Caco-2 (cell line): ENCODE data around the gene COL4A3. TPM values are rescaled to one million over a fixed set of nuclear protein-coding genes. Genes with fewer than 3 reads are reported as not detected.

Experiments
- BruUV-seq: library from RNA; stranded (reverse); fragments of 400-500 nt; replicated peaks from 2 replicates; lab custom pipeline; 2021; lab: Mats Ljungman, UMichigan
- CTCF ChIA-PET: fragments of 300-600 bp; sonication (Branson Sonifier 250); formaldehyde crosslinking; loops from one replicate; lab custom pipeline; 2022; ENCODE audit warnings: antibody characterized with exemption; lab: Charles Lee
- POLR2A ChIA-PET: fragments of 300-600 bp; sonication (Branson Sonifier 250); formaldehyde crosslinking; loops from one replicate; lab custom pipeline; 2022; ENCODE audit warnings: antibody characterized with exemption; lab: Charles Lee
- DNase-seq, 2 experiments: peaks; one replicate each; pipeline versions ENCODE4 v3.0.0 to v3.0.0-alpha.2; 2020 to 2022
- H3K27me3 ChIP-seq: replicated peaks from 2 replicates; pipeline ENCODE4 v1.6.0; 2011; ENCODE audit warnings: low read length; ENCODE audit not compliant: control insufficient read depth, insufficient read depth
- H3K36me3 ChIP-seq: 2 replicates; pipeline ENCODE4 v1.5.1; 2011; ENCODE audit warnings: low read length; ENCODE audit not compliant: control insufficient read depth, insufficient read depth
- H3K4me1 ChIP-seq: fragments of 250-450 bp; sonication (Bioruptor Pico); 2 replicates; pipeline ENCODE4 v1.5.1; 2020; ENCODE audit warnings: mild to moderate bottlenecking
- H3K4me3 ChIP-seq: 2 replicates; pipeline ENCODE4 v1.5.1; 2011; ENCODE audit warnings: low read depth, mild to moderate bottlenecking, control low read depth, low read length
- H3K9me3 ChIP-seq: fragments of 250-450 bp; sonication (Bioruptor Pico); 2 replicates; pipeline ENCODE4 v1.5.1; 2020; ENCODE audit warnings: mild to moderate bottlenecking, moderate library complexity
- H3K27ac Mint-ChIP-seq: one replicate; pipeline ENCODE4 v1.8.0; 2022; ENCODE audit warnings: mixed read lengths; ENCODE audit not compliant: unreplicated experiment
- H3K27me3 Mint-ChIP-seq: one replicate; pipeline ENCODE4 v1.8.0; 2022; ENCODE audit warnings: mixed read lengths; ENCODE audit not compliant: insufficient read depth, unreplicated experiment
- H3K36me3 Mint-ChIP-seq: one replicate; pipeline ENCODE4 v1.8.0; 2022; ENCODE audit warnings: mild to moderate bottlenecking, mixed read lengths; ENCODE audit not compliant: insufficient read depth, unreplicated experiment
- H3K4me1 Mint-ChIP-seq: one replicate; pipeline ENCODE4 v1.8.0; 2022; ENCODE audit warnings: low read depth, mixed read lengths; ENCODE audit not compliant: unreplicated experiment
- H3K4me3 Mint-ChIP-seq: one replicate; pipeline ENCODE4 v1.8.0; 2022; ENCODE audit warnings: mild to moderate bottlenecking, moderate library complexity, mixed read lengths; ENCODE audit not compliant: unreplicated experiment
- H3K9me3 Mint-ChIP-seq: one replicate; pipeline ENCODE4 v1.8.0; 2022; ENCODE audit warnings: mixed read lengths; ENCODE audit not compliant: unreplicated experiment
- intact Hi-C: fragments of 100-400 bp; cut with micrococcal nuclease; formaldehyde crosslinking; loops from one replicate; pipeline ENCODE4 v1.10.0; 2022; ENCODE audit not compliant: unreplicated experiment
- total RNA-seq: library from RNA; stranded (reverse); gene quantifications from 2 replicates; pipeline ENCODE4 v1.2.3, GENCODE V29; 2022
- TF ChIP-seq, protein P1 (sequence below), 2 experiments: fragments of 200-600 bp in 1 of 2; IDR thresholded peaks; 1 replicate in 1 of 2; 2 replicates in 1 of 2; pipeline versions ENCODE4 v1.5.1 to v1.8.0; 2011 to 2022; ENCODE audit warnings: antibody characterized with exemption in 1 of 2, control low read depth in 1 of 2, inconsistent platforms in 1 of 2, low read depth in 1 of 2, low read length in 1 of 2, mild to moderate bottlenecking in 1 of 2, moderate library complexity in 1 of 2; ENCODE audit not compliant: insufficient read depth in 1 of 2, severe bottlenecking in 1 of 2, unreplicated experiment in 1 of 2

COL4A3 gene
- total RNA-seq, 1 experiment from 2014 or later: 4.2 TPM

DNA sequence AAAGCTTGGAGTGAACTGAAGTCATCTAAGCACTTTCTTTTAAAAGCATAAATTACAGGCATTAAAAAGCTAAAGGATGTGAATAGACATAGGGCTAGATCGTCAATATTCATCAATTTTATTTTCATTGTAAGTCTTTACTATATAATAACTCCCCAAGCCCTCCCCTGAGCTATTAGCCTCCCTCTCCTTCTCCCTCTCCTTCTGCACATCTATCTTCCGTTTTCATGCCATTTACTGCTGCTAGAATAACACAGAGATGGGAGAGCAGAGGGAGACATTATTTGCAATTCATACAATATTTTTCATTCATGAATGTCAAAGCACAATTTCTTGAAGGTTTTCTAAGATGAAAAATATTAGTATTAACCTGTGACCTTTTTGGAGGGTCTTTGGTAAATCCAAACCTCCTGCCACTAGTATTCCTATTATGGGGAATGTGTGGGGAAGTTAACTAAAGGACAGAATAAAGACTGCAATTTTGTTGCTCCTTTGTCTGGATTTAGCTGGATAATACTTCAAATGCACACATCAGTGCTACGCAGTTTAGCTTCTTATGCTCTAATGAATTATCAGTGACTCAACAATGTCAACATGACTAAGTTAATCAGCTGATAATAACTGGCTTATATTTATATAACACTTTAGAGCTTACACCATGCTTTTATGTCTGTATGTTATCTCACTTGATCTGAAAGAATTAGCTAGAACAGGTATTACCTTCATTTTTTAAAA is 132.4 kb downstream of the COL4A3 start:
- Mint-ChIP-seq H3K4me3 (no peak overlapping the region), H3K27ac (no peak overlapping the region), H3K27me3 (no peaks in the 10 kb centered on the region), H3K36me3 (no peaks in the 10 kb centered on the region), H3K9me3 (no peaks in the 10 kb centered on the region), H3K4me1 (peaks cover 7% of the 10 kb centered on the region)
- ChIA-PET CTCF (no interaction called here), POLR2A (no interaction called here)
- intact Hi-C loops: no loop called here
- Histone ChIP-seq H3K4me1 (peaks cover 10% of the 10 kb centered on the region), H3K36me3 (no peaks in the 10 kb centered on the region), H3K9me3 (no peaks in the 10 kb centered on the region), H3K4me3 (no peak overlapping the region), H3K27me3 (no peaks in the 10 kb centered on the region)
- DNase-seq: no peak
- TF ChIP-seq, protein P1, sequence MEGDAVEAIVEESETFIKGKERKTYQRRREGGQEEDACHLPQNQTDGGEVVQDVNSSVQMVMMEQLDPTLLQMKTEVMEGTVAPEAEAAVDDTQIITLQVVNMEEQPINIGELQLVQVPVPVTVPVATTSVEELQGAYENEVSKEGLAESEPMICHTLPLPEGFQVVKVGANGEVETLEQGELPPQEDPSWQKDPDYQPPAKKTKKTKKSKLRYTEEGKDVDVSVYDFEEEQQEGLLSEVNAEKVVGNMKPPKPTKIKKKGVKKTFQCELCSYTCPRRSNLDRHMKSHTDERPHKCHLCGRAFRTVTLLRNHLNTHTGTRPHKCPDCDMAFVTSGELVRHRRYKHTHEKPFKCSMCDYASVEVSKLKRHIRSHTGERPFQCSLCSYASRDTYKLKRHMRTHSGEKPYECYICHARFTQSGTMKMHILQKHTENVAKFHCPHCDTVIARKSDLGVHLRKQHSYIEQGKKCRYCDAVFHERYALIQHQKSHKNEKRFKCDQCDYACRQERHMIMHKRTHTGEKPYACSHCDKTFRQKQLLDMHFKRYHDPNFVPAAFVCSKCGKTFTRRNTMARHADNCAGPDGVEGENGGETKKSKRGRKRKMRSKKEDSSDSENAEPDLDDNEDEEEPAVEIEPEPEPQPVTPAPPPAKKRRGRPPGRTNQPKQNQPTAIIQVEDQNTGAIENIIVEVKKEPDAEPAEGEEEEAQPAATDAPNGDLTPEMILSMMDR (IDR thresholded peaks at IDR 0.05; ENCODE audit: insufficient read depth in 1 of 2, low read depth in 1 of 2, low read length in 1 of 2, severe bottlenecking in 1 of 2, unreplicated experiment in 1 of 2): no peak
- BruUV-seq: no TSS peak

DNA sequence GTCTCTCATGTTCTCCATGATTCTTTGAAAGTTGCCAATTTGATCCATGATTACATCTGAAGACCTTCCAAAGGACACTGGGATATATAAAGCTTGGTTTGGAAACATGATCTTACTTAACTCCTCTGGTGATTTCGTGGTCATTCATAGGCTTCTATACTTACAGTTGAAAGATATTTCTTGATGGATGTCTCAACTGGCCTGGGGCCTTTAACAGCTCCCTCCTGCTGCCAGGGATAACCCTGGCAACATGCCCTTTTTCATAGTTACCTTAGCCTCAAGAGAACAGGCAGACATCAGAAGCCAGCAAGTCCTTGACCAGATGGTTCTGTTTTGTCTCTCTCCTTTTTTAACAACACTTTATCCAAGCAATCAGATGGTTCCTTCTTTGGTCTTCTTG is 137.1 kb downstream of the COL4A3 start:
- intact Hi-C loops: no loop called here
- Mint-ChIP-seq H3K9me3 (no peaks in the 10 kb centered on the region), H3K27ac (no peak overlapping the region), H3K4me3 (no peak overlapping the region), H3K27me3 (no peaks in the 10 kb centered on the region), H3K4me1 (peaks cover 7% of the 10 kb centered on the region), H3K36me3 (no peaks in the 10 kb centered on the region)
- ChIA-PET POLR2A (no interaction called here), CTCF (no interaction called here)
- no TSS peak for BruUV-seq
- H3K9me3 ChIP-seq: no peaks in the 10 kb centered on the region
- TF ChIP-seq, protein P1 (IDR thresholded peaks at IDR 0.05; ENCODE audit: insufficient read depth in 1 of 2, low read depth in 1 of 2, low read length in 1 of 2, severe bottlenecking in 1 of 2, unreplicated experiment in 1 of 2): no peak
- H3K36me3 ChIP-seq: no peaks in the 10 kb centered on the region
- DNase-seq: no peak
- H3K27me3 ChIP-seq: no peaks in the 10 kb centered on the region
- H3K4me1 ChIP-seq: peaks cover 9% of the 10 kb centered on the region
- no peak overlapping the region for H3K4me3 ChIP-seq

DNA sequence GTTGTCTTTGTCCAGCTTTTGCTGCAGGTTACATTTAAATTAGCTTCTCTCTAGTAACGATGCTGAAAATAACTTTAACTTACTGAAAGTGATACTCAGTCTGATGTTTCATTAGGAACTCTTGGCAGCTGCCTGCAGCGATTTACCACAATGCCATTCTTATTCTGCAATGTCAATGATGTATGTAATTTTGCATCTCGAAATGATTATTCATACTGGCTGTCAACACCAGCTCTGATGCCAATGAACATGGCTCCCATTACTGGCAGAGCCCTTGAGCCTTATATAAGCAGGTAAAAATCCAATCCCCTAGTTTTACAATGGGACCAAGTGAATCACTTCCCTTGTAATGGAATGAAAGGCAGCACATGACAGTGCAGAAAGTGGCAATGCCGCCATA is 144.4 kb downstream of the COL4A3 start:
- H3K27me3 ChIP-seq: no peaks in the 10 kb centered on the region
- no peak for DNase-seq
- intact Hi-C loops: no loop called here
- TF ChIP-seq, protein P1 (IDR thresholded peaks at IDR 0.05; ENCODE audit: insufficient read depth in 1 of 2, low read depth in 1 of 2, low read length in 1 of 2, severe bottlenecking in 1 of 2, unreplicated experiment in 1 of 2): no peak
- BruUV-seq: no TSS peak
- no peaks in the 10 kb centered on the region for H3K9me3 Mint-ChIP-seq
- H3K4me1 ChIP-seq: peaks cover 57% of the 10 kb centered on the region
- no peak overlapping the region for H3K27ac Mint-ChIP-seq
- ChIA-PET POLR2A (no interaction called here), CTCF (no interaction called here)
- no peak overlapping the region for H3K4me3 Mint-ChIP-seq
- H3K36me3 Mint-ChIP-seq: peaks cover 5% of the 10 kb centered on the region
- no peaks in the 10 kb centered on the region for H3K27me3 Mint-ChIP-seq
- H3K4me3 ChIP-seq: no peak overlapping the region
- peaks cover 20% of the 10 kb centered on the region for H3K4me1 Mint-ChIP-seq
- no peaks in the 10 kb centered on the region for H3K9me3 ChIP-seq
- H3K36me3 ChIP-seq: no peaks in the 10 kb centered on the region
